ENCODE results near the gene GBGT1. TPM values are rescaled to one million over a fixed set of nuclear protein-coding genes. Genes with fewer than 3 reads are reported as not detected.
A peak's percentile ranks its signal among the peaks of the same experiment; 100 is the strongest.

The GBGT1 gene
- total RNA-seq, 1 donor from 2014 or later, result 6.3 TPM

DNA sequence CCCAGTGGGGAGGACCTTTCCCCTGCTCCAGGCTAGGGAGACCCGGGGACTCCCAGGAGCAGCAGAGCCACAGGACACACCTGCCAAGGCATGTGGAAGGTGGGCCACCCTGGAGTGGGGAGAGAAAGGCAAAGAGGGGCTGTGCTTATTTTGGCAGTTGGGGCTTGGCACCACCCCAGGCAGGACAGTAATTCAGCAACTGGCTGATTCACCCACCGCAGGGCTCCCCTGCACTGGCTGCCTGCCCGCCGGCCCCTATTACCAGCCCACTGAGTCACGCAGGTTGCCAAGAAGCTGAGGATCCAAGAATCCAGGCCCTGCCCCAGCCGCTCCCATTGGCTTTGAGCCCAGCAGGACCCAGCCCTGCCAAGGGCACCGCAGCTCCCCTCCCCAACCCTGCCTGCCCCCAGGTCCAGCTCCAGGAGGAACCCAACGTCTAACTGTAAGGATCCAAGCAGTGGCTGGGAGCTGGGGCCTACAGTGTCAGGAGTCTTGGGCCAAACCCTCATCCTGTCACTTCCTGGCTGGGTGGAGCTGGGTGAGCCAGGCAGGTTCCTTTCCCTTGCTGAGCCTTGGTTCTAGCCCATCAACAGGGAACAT lies 28.5 kb downstream of the GBGT1 start:
- no peak for TF ChIP-seq CTCF (IDR thresholded peaks at IDR 0.05; ENCODE audit: borderline replicate concordance)
- intact Hi-C loops (cut with micrococcal nuclease), result no loop called here
- Histone ChIP-seq H3K4me3 (no peak overlapping the region), H3K27ac (replicated peaks) (peak overlapping the region; percentile 95), H3K27me3 (ENCODE audit: low read depth) (no peaks in the 10 kb centered on the region), H3K36me3 (no peaks in the 10 kb centered on the region), H3K4me1 (peaks cover 98% of the 10 kb centered on the region), H3K9me3 (replicated peaks) (no peaks in the 10 kb centered on the region)
- DNase-seq, result no peak

DNA sequence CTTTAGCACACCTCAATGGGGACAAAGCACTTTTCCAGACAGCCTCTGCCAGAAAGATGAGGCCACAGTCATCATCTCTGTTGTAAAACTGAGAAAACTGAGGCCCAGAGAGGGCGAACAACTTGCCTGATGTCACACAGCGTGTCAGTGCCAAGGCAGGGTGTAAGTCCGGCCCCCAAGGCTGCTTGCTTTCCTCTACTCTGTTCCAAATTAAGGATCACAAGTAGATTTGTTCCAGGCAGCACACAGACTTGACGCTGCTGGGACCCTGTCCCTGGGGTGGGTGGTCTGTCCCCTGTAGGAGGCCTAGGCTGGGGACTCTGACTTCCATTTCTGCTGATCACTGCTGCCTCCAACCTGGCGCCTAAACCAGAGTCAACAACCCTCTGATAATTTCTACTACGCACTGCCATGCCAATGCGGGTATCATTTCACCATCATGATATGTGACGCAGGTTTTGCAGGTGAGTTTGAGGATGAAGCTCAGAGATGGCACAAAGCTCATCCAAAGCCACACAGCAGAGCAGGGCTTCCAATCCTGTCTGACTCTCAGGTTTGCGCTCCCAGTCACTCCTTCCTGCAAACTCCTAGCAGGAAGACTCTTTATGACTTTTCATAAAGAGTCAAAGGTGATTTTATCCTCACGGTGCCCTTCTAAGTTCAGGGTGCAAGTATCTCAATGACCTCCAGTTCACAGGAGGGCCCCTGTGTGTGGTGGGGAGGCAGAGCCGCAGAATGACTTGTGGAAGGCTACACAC lies 29.1 kb downstream of the GBGT1 start:
- H3K4me1 ChIP-seq, result peaks cover 95% of the 10 kb centered on the region
- intact Hi-C loops (cut with micrococcal nuclease), result no loop called here
- H3K4me3 ChIP-seq, result peak overlapping the region; percentile 13

DNA sequence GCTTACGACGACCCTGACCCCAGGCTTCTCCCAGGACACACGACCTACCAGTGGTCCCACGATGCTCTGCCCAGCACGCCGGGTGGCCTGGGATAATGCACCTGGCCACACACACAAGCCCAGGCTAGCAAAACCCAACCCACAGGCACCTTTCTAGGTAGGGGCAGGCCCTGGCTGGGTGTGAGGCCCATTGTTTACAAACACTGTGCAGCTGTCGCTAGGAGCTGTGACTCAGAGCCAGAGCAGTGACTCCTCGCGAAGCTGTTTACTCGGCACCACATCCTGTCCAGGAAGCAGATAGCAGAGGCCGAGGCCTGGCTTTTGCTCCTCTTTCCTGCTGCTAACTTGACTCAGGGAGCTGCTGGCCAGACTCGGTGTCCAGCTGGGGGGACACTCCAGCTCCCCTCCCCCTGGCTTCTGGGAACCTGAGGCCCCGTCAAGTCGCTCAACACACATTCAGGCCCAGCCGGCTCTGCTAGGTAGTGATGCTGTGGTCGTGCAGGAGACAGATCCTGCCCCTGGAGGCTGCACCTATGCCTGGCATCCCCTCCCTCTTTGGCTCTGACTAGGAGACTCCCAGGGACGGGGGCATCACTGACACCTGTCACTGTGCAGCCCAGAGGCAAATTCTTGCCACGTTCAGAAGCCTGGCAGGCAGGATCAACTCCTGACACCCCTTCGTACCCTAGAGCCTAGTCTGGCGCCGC lies 29.9 kb downstream of the GBGT1 start:
- H3K4me1 ChIP-seq, result peaks cover 95% of the 10 kb centered on the region
- H3K4me3 ChIP-seq, result peak overlapping the region; percentile 13
- peak; percentile 83 for DNase-seq
- H3K36me3 ChIP-seq, result no peaks in the 10 kb centered on the region
- H3K27ac ChIP-seq (replicated peaks), result peak overlapping the region; percentile 95
- H3K27me3 ChIP-seq (ENCODE audit: low read depth), result no peaks in the 10 kb centered on the region
- intact Hi-C loops (cut with micrococcal nuclease), result no loop called here
- no peaks in the 10 kb centered on the region for H3K9me3 ChIP-seq (replicated peaks)
- TF ChIP-seq CTCF (IDR thresholded peaks at IDR 0.05; ENCODE audit: borderline replicate concordance), result peak; percentile 14

More for the DNA sequence above, 29.1 kb downstream of the GBGT1 start:
- Histone ChIP-seq H3K9me3 (replicated peaks) (no peaks in the 10 kb centered on the region), H3K36me3 (no peaks in the 10 kb centered on the region), H3K27ac (replicated peaks) (peak overlapping the region; percentile 95), H3K27me3 (ENCODE audit: low read depth) (no peaks in the 10 kb centered on the region)
- no peak for TF ChIP-seq CTCF (IDR thresholded peaks at IDR 0.05; ENCODE audit: borderline replicate concordance)
- DNase-seq, result no peak

GRCh38 chr9:133132174-133132573 lies 31.5 kb downstream of the GBGT1 start:
- H3K27me3 ChIP-seq (ENCODE audit: low read depth), result no peaks in the 10 kb centered on the region
- intact Hi-C loops (cut with micrococcal nuclease), result no loop called here
- peaks cover 95% of the 10 kb centered on the region for H3K4me1 ChIP-seq

More at GRCh38 chr9:133132174-133132573, 31.5 kb downstream of the GBGT1 start:
- Histone ChIP-seq H3K36me3 (no peaks in the 10 kb centered on the region), H3K9me3 (replicated peaks) (no peaks in the 10 kb centered on the region), H3K27ac (replicated peaks) (peak overlapping the region; percentile 95), H3K4me3 (no peak overlapping the region)
- no peak for TF ChIP-seq CTCF (IDR thresholded peaks at IDR 0.05; ENCODE audit: borderline replicate concordance)
- DNase-seq, result no peak
